Stromal cell of bone marrow (primary cell): ENCODE measurements around the gene TIMP4.
A peak's percentile ranks its signal among the peaks of the same experiment; 100 is the strongest.

Experiments used
- DNase-seq: peaks from one replicate; pipeline ENCODE4 v3.0.0-alpha.2; 2012; ENCODE audit warnings: low read depth

The TIMP4 gene

DNA sequence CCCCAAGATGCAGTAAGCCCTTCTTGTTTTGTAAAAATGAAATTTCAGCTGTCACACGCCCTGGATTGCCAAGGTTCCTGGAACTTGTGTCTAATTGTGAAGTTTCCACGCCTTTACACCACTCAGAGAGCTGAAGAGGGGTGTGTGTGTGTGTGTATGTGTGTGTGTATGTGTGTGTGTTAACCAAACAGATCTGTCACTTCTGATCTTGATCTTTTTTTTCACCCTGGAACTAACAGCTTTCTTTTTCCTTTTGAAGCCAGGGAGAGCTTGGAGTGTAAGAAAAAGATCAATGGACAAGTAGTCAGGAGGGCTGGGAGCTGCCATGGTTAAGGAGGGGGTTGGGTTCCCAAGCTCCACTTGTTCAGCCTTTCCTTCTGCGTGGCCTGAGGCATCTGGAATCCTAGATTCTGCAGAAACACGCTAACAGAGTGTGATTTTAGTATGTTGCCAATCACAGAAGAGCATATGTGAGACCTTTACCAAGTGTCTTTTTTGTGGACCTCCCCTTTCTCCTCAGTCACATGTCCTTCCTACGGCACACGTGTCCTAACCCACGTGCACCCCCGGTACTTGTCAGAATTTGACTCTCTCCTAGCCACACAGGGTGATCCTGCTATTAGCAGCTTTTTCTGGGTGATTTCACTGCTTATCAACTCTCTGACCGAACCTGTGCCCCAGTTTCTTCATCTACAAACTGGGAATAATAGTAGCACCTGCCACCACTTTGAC, 11.5 kb downstream of the TIMP4 start:
- no peak for DNase-seq

DNA sequence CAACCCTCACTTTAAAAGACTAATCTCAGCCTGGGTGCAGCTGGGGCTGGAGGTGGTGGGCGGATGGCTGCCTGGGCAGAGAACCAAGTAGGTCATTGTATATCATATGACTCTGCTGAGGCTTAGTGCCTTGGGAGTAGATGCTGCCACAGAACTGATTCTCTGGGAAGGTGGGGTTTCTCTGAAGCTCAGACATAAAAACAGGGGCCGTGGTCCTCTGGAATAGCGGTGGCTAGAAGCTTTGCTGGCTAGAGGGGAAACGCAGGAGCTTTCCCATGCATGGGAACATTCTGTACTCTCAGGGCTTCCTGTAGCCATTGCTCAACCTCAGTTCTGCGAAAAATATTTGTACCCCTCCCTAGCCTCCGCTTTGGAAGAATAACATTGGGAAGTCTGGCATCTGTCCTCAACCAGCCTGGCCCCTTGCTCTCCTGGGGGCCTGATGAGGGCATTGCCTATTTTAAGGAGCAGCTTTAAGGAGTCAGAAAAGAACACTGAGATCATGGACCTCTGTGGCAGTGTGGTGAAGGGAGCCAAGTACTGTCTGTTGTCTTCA, 14.7 kb downstream of the TIMP4 start:
- peak; percentile 43 for DNase-seq

DNA sequence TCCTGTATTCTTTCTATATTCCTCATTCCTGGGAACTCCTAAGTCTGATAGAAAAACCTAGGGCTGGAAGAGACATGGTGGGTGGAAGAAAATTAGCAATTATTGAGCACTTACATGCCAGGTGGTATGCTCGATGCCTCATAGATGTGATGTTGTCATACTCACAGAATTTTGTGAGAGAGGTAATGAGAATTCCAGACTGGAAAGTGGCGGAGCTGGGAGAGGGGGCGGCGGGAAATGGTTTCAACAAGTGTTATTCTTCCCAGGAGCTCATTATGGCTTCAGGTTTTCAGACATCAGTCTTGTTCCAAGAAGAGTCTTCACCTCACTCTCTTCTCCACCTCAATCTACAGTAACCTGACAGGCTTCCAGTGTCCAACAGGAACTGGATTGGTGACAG, 16.2 kb downstream of the TIMP4 start:
- no peak for DNase-seq

DNA sequence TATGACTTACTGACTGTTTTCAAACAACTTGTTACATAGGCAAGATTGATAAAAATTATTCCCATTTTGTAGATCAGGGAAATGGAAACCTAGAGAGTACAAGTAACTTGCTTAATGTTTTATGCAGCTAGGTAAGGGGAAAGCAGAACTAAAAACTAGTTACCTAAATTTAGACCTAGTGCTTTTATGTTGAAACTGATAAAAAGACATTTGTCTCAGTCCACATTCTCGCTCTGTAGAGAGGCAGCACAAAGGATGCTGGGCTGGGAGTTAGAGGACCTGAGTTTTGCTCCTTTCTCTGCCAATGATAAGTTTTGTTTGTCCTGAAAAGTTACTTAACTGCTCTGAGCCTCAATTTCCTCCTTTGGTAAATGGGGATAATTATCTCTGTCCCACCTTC, 17.4 kb downstream of the TIMP4 start:
- no peak for DNase-seq

DNA sequence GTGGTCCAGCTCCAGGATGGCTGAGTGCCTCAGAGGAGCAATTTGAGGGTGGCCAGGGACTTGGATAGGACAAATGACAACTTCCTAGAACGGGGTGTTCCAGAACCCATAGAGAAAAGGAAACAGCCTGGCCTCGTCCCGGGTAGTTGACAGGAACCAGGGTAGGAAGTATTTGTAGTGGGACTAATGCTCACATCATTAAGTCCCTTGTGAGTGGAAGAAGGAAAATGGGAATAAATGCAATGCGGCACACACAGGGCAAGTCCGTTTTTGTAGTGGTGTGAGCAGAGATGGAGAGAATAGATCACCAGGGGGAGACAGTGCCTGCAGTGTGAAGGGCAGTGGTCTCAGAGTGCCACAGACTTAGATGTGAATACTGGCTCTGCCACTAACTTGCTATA, 19.6 kb downstream of the TIMP4 start:
- peak; percentile 53 for DNase-seq

DNA sequence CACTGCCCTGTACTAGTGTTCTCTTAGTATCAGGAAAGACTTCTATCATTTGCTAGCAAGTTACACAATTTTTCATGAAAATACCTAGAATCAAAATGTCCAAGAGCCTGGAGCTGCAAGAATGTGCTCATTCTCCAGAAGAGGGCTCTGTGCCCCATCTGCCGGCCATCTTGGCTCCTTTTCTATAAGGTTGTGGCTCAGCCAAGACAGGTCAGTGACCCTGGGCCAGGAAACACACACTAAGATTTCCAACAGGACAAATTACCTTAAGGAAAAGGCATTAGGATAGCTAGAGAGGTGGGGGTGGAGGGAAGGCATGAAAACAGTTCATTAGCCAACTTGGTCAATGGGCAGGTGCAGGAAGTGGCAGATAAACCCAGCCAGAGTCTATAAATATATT, 20.7 kb downstream of the TIMP4 start:
- no peak for DNase-seq

DNA sequence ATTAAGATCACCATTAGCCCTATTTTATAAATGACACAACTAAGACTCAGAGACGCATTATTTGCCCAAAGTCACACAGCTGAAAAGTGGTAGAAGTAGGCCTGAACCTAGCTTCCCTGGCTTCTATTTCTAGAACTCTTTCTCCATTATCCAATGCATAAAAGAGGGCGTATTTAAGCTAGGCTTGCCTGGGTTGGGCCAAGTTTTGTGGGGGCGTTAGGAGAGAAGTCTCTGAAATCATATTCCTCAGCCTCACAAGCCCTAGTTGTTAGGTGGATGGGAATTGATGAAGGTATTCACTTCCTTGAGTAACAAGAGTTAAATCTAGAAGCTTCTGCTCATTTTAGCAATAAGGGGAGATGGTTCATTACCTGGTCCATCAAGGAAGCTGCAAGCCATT, 22.3 kb downstream of the TIMP4 start:
- DNase-seq = no peak

DNA sequence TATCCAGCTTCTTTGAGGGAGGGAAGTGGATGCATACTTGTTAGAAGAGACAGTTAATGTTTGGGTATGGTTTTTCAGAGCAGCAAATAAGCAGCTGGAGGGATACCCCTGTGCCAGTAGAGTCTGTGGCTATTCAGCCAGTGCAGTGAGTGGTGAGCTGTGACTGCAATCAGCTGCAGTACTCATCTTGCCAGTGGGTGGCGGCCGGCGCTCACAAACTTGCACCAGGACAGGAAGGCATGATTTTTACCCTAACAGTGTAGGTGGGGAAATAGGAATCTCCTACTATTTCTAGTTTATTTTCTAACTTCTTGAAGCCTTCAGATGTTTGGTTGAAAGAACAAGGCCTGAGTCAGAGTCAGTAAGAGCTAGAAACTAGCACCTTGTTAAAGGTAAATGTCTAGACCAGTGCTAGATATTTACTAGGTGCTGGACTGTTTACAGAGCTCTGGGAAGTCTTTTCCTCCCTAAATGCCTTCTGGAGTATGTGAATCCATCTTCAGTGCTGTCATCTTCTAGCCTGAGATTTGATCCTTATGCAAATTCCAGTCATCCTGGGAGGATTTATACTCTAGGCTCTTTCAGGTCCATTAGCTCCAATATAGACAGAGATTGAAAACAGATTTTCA, 23.6 kb downstream of the TIMP4 start:
- peak; percentile 44 for DNase-seq

DNA sequence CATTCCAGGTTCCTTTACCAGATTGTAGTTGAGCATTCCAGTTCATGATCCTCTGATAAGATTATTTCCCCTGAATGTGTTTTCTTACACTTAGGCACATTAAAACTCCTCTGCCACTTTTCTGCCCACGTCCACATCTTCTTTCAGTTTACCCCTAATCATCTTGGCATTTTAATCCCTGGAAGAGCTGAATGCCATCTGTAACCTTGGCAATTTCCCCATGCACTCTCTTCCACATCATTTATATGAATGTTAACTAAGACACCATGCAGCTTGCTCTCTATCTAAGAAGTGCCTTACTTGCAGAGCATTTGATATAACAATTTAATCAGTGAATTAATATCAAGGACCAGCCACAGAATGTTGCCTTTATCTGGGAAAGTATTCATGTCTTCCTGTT, 25.8 kb downstream of the TIMP4 start:
- no peak for DNase-seq

DNA sequence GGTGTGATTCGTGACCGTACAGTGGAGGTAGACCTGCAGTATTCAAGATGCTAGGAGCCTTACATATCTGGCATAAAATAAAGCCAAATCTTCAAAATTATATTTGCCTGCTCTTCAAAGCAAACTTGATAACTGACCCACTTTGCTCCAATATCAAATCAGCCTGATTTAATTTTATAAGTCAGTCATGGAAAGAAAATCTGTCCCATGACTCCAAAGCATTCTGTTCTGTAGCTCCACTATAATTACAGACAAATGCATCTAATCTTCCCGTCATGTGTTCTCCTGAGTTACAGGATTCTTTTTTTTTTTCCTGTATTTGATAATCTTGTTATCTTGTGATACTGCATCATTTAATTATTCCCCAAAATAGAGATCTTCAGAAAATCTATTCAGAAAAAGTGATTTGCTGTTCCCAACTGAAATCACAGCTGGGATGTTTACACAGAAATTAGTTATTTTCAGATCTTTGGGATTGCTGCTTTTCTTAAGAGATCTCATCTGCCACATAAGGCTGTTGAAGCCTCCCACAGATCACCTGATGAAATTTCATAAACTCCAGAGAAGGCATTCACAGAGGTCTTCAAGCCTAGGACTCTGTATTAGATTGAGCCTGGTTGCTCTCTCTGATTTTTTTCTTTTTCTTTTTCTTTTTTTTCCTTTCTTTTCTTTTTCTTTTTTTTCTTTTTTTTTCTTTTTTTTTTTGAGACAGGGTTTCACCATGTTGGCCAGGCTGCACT, 27.2 kb downstream of the TIMP4 start:
- DNase-seq = no peak

DNA sequence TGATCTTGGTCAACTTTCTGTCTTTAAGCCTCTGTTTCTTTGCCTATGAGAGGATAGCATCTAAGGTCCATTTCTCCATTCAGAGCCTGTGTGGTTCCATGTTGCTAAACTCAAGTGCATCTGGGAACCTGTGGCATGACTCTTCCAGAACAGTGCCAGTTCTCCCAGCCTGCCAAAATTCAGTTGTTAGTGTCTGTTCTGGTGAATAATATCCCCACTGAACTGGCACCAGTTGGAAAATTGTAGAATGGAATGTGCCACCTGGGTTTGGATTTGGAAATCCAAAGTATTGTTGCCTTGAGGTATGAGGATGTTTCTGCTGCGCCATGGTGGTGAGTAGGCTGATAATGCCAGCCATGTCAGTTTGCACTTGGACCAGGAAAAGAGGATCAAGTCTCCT, 31.3 kb downstream of the TIMP4 start:
- DNase-seq = no peak

DNA sequence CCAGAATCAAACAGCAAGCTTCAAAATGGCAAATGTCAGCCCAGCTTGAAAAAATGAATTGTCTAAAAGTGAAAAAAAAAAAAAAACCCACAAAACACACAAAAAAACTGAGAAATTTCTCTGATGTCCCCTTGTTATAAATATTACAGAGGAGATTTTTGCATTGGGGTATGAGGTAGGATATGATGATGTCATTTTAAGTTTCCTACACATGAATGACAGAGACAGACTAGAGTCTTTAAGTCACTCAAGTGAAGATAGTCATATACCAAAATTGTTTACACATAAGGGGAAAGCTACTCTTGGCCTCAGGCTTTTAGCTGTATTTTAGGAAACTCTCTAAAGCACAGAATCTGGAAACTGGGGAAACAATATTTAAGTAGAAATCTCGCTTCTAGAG, 32.9 kb downstream of the TIMP4 start:
- no peak for DNase-seq

DNA sequence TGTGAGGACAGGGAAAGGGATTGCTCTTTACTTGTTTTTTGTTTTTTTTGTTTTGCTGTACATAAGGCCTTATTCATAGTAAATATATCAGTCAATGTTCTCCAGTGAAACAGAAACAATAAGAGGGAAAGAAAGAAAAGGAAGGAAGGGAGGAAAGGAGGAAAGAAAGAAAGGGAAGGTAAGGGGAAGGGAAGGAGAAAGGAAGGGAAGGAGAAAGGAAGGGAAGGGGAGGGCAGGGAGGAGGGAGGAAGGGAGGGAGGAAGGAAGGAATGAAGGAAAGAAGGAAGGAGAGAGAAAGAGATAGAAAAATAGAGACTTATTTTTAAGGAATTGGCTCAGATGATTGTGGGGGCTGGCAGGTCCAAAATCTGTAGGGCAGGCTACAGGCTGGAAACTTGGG, 37.2 kb downstream of the TIMP4 start:
- no peak for DNase-seq

DNA sequence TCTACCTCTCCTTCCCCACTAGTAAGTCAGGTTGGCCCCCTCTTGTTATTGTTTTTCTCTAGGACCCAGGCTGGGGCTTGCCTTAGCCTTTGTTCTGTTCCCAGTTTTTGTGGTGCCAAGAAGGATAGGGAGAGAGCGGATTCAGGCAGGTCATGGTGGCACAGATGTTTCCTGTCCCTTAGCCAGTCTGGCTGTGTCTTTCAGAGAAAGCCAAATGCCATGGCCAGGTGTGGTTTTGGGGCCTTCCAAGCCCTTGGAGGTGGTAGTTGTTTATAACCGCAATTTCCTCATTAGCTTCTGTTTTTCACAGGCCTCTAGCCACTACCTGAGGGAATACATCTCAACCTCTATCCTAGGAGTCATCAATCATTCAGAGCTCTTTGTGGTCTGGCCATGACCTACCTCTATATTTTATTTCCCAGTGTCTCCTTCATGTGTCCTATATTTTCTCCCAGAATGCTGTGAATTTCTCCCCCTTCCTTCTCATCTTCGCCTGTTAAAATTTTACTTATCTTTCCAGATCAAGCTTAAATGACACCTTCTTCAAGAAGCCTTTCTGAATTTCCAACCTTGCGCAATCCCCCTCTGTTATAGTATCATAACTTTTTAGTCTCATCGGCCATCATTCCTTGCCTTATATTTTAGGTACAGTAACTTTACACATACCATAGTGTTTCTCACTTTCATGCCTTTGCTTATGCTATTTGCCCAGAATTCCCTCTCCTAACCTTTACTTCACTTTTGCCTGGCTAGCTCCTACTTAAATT, 38.2 kb downstream of the TIMP4 start:
- DNase-seq = no peak

DNA sequence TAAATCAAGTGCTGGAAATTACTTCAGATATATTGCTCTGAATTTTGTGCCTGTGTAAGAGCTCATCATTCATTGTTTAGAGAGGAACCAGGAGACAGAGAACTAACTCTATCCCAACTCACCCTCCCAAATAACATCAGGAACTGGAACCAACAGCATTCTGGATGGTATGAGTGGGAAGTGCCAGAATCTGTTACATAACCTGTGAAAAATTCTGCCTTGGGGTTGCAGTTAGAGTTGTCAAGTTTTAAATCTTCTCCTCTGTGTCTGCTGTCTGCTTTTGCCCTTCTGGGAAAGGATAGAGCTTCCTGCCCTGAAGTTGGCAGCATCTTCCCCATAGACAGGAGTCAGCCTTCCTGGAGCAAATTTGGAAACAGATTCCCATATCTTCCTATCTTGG, 41.2 kb downstream of the TIMP4 start:
- DNase-seq = no peak

DNA sequence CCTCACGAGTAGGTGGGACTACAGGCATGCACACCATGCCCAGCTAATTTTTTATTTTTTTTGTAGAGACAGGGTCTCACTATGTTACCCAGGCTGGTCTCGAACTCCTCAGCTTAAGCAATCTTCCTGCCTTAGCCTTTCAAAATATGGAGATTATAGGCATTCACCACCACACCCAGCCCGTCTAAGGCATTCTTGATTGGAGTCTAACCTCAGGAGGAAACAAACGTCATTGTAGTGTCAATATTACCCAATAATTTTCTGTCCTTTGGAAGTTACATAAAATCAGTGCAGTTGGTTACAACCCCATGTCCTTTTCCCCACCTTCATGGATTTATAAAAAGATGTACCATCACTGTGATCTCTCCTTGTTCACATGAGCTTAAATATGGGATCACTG, 41.8 kb downstream of the TIMP4 start:
- no peak for DNase-seq

DNA sequence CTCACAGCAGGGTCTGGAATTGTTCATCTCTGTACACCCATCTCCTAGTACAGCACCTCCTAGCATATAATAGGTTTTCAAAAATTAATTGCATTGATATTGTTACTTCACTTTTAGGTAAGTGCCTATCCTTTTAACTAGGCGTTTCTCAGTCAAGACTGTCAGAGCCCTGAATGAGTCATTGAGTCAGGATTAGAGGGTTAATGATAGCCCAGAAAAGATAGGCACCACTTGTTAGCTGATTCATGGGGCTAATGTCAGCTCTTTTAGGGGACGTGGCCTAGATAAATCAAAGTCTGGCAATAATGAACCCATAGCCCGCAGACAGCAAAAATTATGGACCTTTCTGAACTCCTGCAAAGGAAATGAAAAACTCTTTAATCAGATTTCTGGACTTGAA, 42.9 kb downstream of the TIMP4 start:
- no peak for DNase-seq

DNA sequence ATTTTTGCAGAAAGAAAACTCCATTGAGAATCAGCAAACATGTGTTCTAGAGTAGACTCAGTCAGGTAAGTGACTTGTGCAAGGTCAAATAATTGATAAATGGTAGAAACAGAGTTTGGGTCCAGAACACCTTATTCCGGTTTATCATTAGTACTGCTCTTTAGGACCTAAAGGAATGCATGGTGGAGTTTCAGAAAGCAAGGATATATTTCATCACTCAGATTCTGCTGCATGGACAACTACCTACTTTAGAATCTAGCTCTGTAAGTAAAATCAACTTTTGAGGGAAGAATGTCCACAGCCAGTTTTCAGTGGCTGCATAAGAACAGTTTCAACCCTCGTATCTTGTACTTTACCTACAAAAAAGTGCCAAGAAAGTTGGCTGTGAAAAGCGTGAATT, 43.6 kb downstream of the TIMP4 start:
- no peak for DNase-seq

DNA sequence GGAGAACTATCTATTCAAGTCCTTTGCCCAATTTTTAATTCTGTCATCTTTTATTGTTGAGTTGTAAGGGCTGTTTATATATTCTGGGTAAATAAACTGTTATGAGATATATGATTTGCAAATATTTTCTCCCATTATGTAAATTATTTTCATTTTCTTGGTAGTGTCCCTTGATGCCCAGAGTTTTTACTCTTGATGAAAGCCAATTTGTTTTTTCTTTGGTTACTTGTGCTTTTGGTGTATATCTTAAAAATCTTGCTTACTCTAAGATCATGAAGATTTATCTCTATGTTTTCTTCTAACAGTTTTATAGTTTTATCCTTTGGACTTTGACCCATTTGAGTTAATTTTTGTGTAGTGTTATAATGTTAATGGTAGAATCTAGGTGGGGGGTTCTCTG, 44.5 kb downstream of the TIMP4 start:
- no peak for DNase-seq

DNA sequence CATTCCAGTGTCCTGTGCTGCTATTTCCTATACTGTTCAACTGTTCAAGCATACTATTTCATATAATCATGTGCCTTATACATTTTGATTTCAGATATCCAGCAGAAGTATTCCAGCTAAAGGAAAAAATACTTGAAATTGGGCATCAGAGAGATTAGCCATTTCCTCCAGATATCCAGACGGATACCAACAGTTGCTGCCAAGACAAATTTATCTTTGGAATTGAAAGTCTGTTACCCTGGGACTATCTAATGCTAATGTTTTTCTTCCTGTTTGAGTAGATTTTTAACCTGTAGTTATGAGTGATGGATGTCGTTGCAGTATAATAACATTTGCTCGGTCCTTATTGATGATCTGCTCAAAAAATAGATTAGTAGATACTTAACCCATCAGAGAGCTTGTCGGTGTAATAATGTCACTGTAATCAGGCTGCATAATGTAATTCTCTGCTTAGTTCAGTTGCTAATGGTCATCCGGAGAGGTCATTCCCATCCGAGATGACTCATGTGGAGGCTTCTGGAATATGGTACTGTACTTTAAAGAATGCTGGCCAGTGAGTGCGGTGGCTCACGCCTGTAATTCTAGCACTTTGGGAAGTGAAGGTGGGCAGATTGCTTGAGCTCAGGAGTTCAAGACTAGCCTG, 51.5 kb downstream of the TIMP4 start:
- no peak for DNase-seq
